GM23338 (cell line): Measurements from ENCODE around the gene ZNF544. TPM values are rescaled to one million over a fixed set of nuclear protein-coding genes. Genes with fewer than 3 reads are reported as not detected.

ENCODE experiments used
- ATAC-seq: fragments of 200-7000 bp; cut with Tn5 transposase; 3 replicates; pipeline ENCODE4 v1.9.1; 2020
- DNase-seq: peaks from one replicate; pipeline ENCODE4 v3.0.0-alpha.2; 2015; ENCODE audit warnings: low spot score
- H2AFZ ChIP-seq: fragments of 200-600 bp; sonication (generic); 2 replicates; pipeline ENCODE4 v1.8.0; 2016; ENCODE audit warnings: antibody characterized with exemption, mild to moderate bottlenecking, moderate library complexity
- H3F3A ChIP-seq: fragments of 200-600 bp; sonication (generic); replicated peaks from 2 replicates; pipeline ENCODE4 v1.8.0; 2017; ENCODE audit warnings: antibody characterized with exemption, mixed run types, low read depth
- H3K27ac ChIP-seq: fragments of 200-600 bp; sonication (generic); 2 replicates; pipeline ENCODE4 v1.6.1; 2016; ENCODE audit warnings: low read depth
- H3K27me3 ChIP-seq: fragments of 200-600 bp; sonication (generic); 2 replicates; pipeline ENCODE4 v1.8.0; 2016; ENCODE audit warnings: mild to moderate bottlenecking, mixed run types, moderate library complexity; ENCODE audit not compliant: insufficient read depth
- H3K36me3 ChIP-seq: fragments of 200-600 bp; sonication (generic); 2 replicates; pipeline ENCODE4 v1.8.0; 2016; ENCODE audit warnings: mild to moderate bottlenecking; ENCODE audit not compliant: insufficient read depth
- H3K4me1 ChIP-seq: fragments of 200-600 bp; sonication (generic); 2 replicates; pipeline ENCODE4 v1.8.0; 2016; ENCODE audit warnings: mild to moderate bottlenecking, moderate library complexity; ENCODE audit not compliant: insufficient read depth
- H3K4me2 ChIP-seq: fragments of 200-600 bp; sonication (generic); 2 replicates; pipeline ENCODE4 v1.7.1; 2017; ENCODE audit warnings: mixed run types
- H3K4me3 ChIP-seq: fragments of 200-600 bp; sonication (generic); 2 replicates; pipeline ENCODE4 v1.6.1; 2016; ENCODE audit warnings: mixed run types
- H3K79me2 ChIP-seq: fragments of 200-600 bp; sonication (generic); replicated peaks from 2 replicates; pipeline ENCODE4 v1.8.0; 2017; ENCODE audit warnings: mild to moderate bottlenecking; ENCODE audit not compliant: insufficient read depth
- H3K9me2 ChIP-seq: fragments of 200-600 bp; sonication (generic); 2 replicates; pipeline ENCODE4 v1.8.0; 2017; ENCODE audit not compliant: insufficient read depth
- H4K20me1 ChIP-seq: fragments of 200-600 bp; sonication (generic); replicated peaks from 2 replicates; pipeline ENCODE4 v1.8.0; 2017; ENCODE audit warnings: mild to moderate bottlenecking; ENCODE audit not compliant: insufficient read depth
- H3K27ac Mint-ChIP-seq: 2 replicates; pipeline ENCODE4 v1.8.0; 2020; ENCODE audit warnings: inconsistent platforms, mild to moderate bottlenecking, moderate library complexity, mixed read lengths
- H3K27me3 Mint-ChIP-seq: 3 replicates; pipeline ENCODE4 v1.8.0; 2022; ENCODE audit warnings: low read depth, mild to moderate bottlenecking, moderate library complexity, mixed read lengths, inconsistent platforms; ENCODE audit not compliant: insufficient read depth, poor library complexity
- H3K36me3 Mint-ChIP-seq: 3 replicates; pipeline ENCODE4 v1.8.0; 2021; ENCODE audit warnings: low read depth, mild to moderate bottlenecking, inconsistent platforms, moderate library complexity, mixed read lengths
- H3K4me1 Mint-ChIP-seq: 3 replicates; pipeline ENCODE4 v1.8.0; 2020; ENCODE audit warnings: mild to moderate bottlenecking, inconsistent platforms, mixed read lengths
- H3K4me3 Mint-ChIP-seq: 3 replicates; pipeline ENCODE4 v1.8.0; 2021; ENCODE audit warnings: moderate library complexity, mild to moderate bottlenecking, inconsistent platforms, mixed read lengths
- H3K9me3 Mint-ChIP-seq: 3 replicates; pipeline ENCODE4 v1.8.0; 2020; ENCODE audit warnings: moderate library complexity, mild to moderate bottlenecking, inconsistent platforms, mixed read lengths
- CREB1 ChIP-seq: fragments of 250-450 bp; sonication (Bioruptor Pico); IDR thresholded peaks from 2 replicates; pipeline ENCODE4 v1.5.0; 2020; ENCODE audit warnings: low read depth, mild to moderate bottlenecking, moderate library complexity
- CTCF ChIP-seq, 2 experiments: fragments of 200-600 bp in 1 of 2; sonication (generic) in 1 of 2; conservative IDR thresholded peaks; 2 replicates each; pipeline versions ENCODE4 v1.5.1 to v1.6.1; 2016 to 2017; ENCODE audit warnings: antibody characterized with exemption in 2 of 2, low read depth in 2 of 2, mild to moderate bottlenecking in 2 of 2, moderate library complexity in 1 of 2
- ETS1 ChIP-seq: IDR thresholded peaks from 2 replicates; pipeline ENCODE4 v1.6.1; 2016; ENCODE audit warnings: antibody characterized with exemption
- EZH2 ChIP-seq: fragments of 200-600 bp; sonication (generic); IDR thresholded peaks from one replicate; pipeline ENCODE4 v1.8.0; 2017; ENCODE audit warnings: antibody characterized with exemption, mild to moderate bottlenecking, low read depth; ENCODE audit not compliant: unreplicated experiment
- EZH2phosphoT487 ChIP-seq: fragments of 200-600 bp; sonication (generic); IDR thresholded peaks from one replicate; pipeline ENCODE4 v1.8.1; 2018; ENCODE audit warnings: antibody characterized with exemption; ENCODE audit not compliant: unreplicated experiment
- JUNB ChIP-seq: IDR thresholded peaks from one replicate; pipeline ENCODE4 v1.6.1; 2016; ENCODE audit warnings: antibody characterized with exemption; ENCODE audit not compliant: unreplicated experiment
- NANOG ChIP-seq: IDR thresholded peaks from 2 replicates; pipeline ENCODE4 v1.6.1; 2016; ENCODE audit warnings: antibody characterized with exemption, borderline replicate concordance
- polyA plus RNA-seq: library from polyadenylated mRNA; unstranded; fragments of >200 nt; fragmentation: Nextera tagmentation; extraction: Ambion mirVana; gene quantifications from 2 replicates; pipeline ENCODE4 v1.2.1, GENCODE V29; 2016
- total RNA-seq: library from RNA; depleted of rRNA; stranded (reverse); fragments of >200 nt; shearing (Covaris generic); gene quantifications from 2 replicates; pipeline ENCODE4 v1.2.3, GENCODE V29; 2014
- TF ChIP-seq, protein P1 (sequence below): IDR thresholded peaks from one replicate; pipeline ENCODE4 v1.6.1; 2018; ENCODE audit warnings: antibody characterized with exemption; ENCODE audit not compliant: unreplicated experiment

The ZNF544 gene
- total and polyA plus RNA-seq, 2 experiments from 2014 or later: 29.4 to 93.9 TPM

- ATAC-seq (peak; percentile 67), DNase-seq (peak; percentile 71)
- Mint-ChIP-seq H3K4me3 (peak overlapping the region; percentile 81), H3K4me1 (peaks cover 17% of the 10 kb centered on the region), H3K27ac (peak overlapping the region; percentile 97), H3K27me3 (peaks cover 16% of the 10 kb centered on the region), H3K9me3 (peaks cover 9% of the 10 kb centered on the region), H3K36me3 (peaks cover 56% of the 10 kb centered on the region)
- Histone ChIP-seq H3K27me3 (no peaks in the 10 kb centered on the region), H3K79me2 (peaks cover 49% of the 10 kb centered on the region), H3K36me3 (peaks cover 40% of the 10 kb centered on the region), H3K27ac (peak overlapping the region; percentile 91; the same call in 1 of the 2 replicates), H2AFZ (no peak overlapping the region), H3K4me1 (peaks cover 12% of the 10 kb centered on the region), H3K9me2 (0 out of 2 replicates have a peak, but pooled peaks cover 3% of the 10 kb centered on the region), H3F3A (peaks cover 14% of the 10 kb centered on the region; the same call in 1 of the 2 replicates), H4K20me1 (peaks cover 33% of the 10 kb centered on the region), H3K4me2 (peak overlapping the region; percentile 99), H3K4me3 (peak overlapping the region; percentile 92)
- TF ChIP-seq CTCF (conservative IDR thresholded peaks at IDR 0.05; ENCODE audit: low read depth in 2 of 2) (peak; percentile 35 to 56; a peak in 3 of 4 replicates), EZH2phosphoT487 (no peak)
Measured at GRCh38 chr19:58229255-58229639, 533 bp downstream of the ZNF544 start.

DNA sequence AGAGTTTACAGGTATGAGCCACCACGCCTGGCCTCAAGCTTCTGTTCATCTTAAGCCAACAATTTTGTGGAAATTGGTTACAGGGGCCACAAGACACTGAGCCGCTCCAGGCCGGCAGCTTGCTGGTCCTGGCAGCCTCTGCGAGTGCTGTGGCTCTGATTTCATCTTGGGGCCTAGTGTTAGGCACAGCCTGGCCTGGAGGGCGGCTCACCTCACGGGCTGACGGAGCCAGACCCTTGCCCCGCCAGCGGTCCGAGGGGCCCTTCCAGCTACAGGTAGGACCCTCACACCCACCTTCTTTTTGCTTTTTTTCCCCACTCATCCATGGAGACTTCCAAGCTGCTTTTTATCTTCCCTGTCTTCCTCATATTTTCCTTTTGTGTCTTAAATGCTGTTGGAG is 8.6 kb downstream of the ZNF544 start:
- H3K4me3 Mint-ChIP-seq: no peak overlapping the region
- DNase-seq (no peak), ATAC-seq (no peak)
- Histone ChIP-seq H3K36me3 (peaks cover 61% of the 10 kb centered on the region), H3K4me2 (no peak overlapping the region), H3K27me3 (no peaks in the 10 kb centered on the region), H3K9me2 (no peaks in the 10 kb centered on the region), H3K27ac (no peak overlapping the region), H4K20me1 (peaks cover 32% of the 10 kb centered on the region; the same call in 1 of the 2 replicates), H2AFZ (no peak overlapping the region), H3K79me2 (peaks cover 66% of the 10 kb centered on the region), H3F3A (peaks cover 3% of the 10 kb centered on the region; the same call in 1 of the 2 replicates), H3K4me3 (no peak overlapping the region), H3K4me1 (no peaks in the 10 kb centered on the region)
- H3K4me1 Mint-ChIP-seq: no peaks in the 10 kb centered on the region
- peaks cover 97% of the 10 kb centered on the region for H3K36me3 Mint-ChIP-seq
- TF ChIP-seq NANOG (no peak), CREB1 (CRISPR knock-in tag) (no peak), EZH2 (no peak), ETS1 (no peak), JUNB (no peak)
- TF ChIP-seq, protein P1, sequence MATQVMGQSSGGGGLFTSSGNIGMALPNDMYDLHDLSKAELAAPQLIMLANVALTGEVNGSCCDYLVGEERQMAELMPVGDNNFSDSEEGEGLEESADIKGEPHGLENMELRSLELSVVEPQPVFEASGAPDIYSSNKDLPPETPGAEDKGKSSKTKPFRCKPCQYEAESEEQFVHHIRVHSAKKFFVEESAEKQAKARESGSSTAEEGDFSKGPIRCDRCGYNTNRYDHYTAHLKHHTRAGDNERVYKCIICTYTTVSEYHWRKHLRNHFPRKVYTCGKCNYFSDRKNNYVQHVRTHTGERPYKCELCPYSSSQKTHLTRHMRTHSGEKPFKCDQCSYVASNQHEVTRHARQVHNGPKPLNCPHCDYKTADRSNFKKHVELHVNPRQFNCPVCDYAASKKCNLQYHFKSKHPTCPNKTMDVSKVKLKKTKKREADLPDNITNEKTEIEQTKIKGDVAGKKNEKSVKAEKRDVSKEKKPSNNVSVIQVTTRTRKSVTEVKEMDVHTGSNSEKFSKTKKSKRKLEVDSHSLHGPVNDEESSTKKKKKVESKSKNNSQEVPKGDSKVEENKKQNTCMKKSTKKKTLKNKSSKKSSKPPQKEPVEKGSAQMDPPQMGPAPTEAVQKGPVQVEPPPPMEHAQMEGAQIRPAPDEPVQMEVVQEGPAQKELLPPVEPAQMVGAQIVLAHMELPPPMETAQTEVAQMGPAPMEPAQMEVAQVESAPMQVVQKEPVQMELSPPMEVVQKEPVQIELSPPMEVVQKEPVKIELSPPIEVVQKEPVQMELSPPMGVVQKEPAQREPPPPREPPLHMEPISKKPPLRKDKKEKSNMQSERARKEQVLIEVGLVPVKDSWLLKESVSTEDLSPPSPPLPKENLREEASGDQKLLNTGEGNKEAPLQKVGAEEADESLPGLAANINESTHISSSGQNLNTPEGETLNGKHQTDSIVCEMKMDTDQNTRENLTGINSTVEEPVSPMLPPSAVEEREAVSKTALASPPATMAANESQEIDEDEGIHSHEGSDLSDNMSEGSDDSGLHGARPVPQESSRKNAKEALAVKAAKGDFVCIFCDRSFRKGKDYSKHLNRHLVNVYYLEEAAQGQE: no peak
- H3K27ac Mint-ChIP-seq: no peak overlapping the region
- H3K27me3 Mint-ChIP-seq: peaks cover 12% of the 10 kb centered on the region
- H3K9me3 Mint-ChIP-seq: peaks cover 7% of the 10 kb centered on the region; the same call in 1 of the 3 replicates
